Measurements from ENCODE around the gene TELO2.

The TELO2 gene

GRCh38 chr16:1510941-1511351 lies 17.8 kb downstream of the TELO2 start:
- no peak overlapping the region for H3K4me3 ChIP-seq (ENCODE audit: low read length)
- DNase-seq (ENCODE audit: low read depth): no peak
- TF ChIP-seq, protein P1, sequence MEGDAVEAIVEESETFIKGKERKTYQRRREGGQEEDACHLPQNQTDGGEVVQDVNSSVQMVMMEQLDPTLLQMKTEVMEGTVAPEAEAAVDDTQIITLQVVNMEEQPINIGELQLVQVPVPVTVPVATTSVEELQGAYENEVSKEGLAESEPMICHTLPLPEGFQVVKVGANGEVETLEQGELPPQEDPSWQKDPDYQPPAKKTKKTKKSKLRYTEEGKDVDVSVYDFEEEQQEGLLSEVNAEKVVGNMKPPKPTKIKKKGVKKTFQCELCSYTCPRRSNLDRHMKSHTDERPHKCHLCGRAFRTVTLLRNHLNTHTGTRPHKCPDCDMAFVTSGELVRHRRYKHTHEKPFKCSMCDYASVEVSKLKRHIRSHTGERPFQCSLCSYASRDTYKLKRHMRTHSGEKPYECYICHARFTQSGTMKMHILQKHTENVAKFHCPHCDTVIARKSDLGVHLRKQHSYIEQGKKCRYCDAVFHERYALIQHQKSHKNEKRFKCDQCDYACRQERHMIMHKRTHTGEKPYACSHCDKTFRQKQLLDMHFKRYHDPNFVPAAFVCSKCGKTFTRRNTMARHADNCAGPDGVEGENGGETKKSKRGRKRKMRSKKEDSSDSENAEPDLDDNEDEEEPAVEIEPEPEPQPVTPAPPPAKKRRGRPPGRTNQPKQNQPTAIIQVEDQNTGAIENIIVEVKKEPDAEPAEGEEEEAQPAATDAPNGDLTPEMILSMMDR (conservative IDR thresholded peaks at IDR 0.05; ENCODE audit: low read length): no peak

- TF ChIP-seq, protein P1 (conservative IDR thresholded peaks at IDR 0.05; ENCODE audit: low read length): no peak
- no peak overlapping the region for H3K4me3 ChIP-seq (ENCODE audit: low read length)
- DNase-seq (ENCODE audit: low read depth): no peak
These were observed 18.8 kb downstream of the TELO2 start for GRCh38 chr16:1511662-1512569.

DNA sequence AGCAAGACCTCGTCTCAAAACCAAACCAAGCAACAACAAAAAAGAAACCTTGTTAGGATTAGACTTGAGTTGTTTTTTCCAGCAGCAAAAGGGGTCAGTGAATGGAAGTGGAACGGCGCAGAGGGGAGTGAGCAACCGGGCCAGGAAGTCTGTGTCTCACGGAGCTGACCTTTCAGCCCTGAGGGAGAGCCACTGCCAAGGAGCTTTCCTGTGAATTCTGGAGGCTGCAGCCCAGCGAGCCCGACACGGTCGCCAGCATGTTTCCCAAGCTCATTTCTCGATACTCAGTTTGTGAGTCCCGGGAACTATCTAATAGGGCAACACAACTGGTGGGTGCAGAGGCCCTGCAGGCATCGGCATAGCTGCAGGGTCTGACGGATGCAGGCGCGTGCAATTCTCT lies 19.6 kb downstream of the TELO2 start:
- TF ChIP-seq, protein P1 (conservative IDR thresholded peaks at IDR 0.05; ENCODE audit: low read length): no peak
- H3K4me3 ChIP-seq (ENCODE audit: low read length): no peak overlapping the region
- no peak for DNase-seq (ENCODE audit: low read depth)

DNA sequence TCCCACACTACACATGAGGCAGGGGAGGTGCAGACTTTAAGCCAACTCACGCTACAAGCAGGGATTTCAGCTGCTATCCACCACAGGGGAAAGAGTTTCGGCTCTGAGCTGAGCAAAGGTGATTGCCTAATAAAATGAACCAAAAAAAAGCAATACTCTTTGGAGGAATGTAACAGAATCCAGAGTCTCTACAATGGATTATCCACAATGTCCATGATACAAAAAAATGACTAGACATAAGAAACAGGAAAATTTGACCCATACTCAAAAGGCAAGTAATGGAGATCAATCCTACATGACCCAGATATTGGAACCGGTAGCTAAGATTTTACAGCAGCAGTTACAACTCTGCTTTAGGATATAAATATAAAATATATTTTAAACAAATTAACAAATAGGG lies 21.3 kb downstream of the TELO2 start:
- no peak for DNase-seq (ENCODE audit: low read depth)
- no peak overlapping the region for H3K4me3 ChIP-seq (ENCODE audit: low read length)
- TF ChIP-seq, protein P1 (conservative IDR thresholded peaks at IDR 0.05; ENCODE audit: low read length): no peak

DNA sequence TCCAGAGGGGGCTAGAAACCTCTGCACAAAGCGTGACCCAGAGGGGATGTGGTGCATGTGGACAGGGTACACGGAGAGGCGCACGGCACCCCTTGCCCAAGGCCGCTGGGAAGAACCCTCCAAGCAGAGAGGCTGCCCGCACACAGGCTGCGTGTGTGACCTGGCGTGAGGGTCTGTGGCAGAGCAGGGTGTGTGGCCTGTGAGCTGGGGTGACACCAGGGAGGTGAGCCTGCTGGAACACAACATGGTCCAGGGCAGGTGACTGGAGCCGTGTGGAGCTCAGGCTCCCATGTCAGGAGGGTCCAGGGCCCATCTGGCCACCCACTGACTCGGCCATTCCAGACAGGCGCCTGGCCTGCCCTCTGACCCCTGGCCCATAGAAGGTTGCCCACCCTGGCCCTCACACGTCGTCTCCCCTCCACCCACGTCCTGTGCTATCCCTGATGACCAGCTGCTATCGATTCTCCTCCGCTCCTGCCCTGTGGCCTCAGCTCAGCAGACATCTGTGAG lies 25.5 kb downstream of the TELO2 start:
- H3K4me3 ChIP-seq (ENCODE audit: low read length): no peak overlapping the region
- DNase-seq (ENCODE audit: low read depth): no peak
- TF ChIP-seq, protein P1 (conservative IDR thresholded peaks at IDR 0.05; ENCODE audit: low read length): no peak

DNA sequence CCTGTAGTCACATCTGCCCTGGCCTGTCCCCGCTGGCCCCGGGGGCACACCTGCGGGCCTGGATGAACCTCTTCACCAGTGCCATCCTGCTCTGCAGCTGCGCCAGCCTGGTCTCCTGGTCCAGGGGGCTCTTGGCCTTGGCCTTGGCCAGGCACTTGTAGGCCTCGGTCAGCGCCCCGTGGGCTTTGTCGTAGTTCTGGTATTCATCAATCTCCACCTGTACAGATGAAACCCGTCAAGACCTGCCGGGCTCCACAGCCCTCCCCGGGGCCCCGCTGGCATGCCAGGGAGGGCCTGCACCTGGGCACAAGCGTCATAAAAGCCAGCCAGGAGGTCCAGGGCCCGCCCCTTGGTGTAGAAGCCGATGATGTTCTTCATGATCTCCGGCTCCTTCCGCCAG lies 26.7 kb downstream of the TELO2 start:
- H3K4me3 ChIP-seq (ENCODE audit: low read length): no peak overlapping the region
- DNase-seq (ENCODE audit: low read depth): no peak
- TF ChIP-seq, protein P1 (conservative IDR thresholded peaks at IDR 0.05; ENCODE audit: low read length): no peak

- no peak overlapping the region for H3K4me3 ChIP-seq (ENCODE audit: low read length)
- TF ChIP-seq, protein P1 (conservative IDR thresholded peaks at IDR 0.05; ENCODE audit: low read length): no peak
These were observed 27.3 kb downstream of the TELO2 start for GRCh38 chr16:1520461-1520860.

More at GRCh38 chr16:1520461-1520860, 27.3 kb downstream of the TELO2 start:
- no peak for DNase-seq (ENCODE audit: low read depth)
